ENCODE results near the gene NPIPA8.
"Not testable (repeated sequence)": the region's sequence is repeated elsewhere in the genome, so short reads cannot be mapped to it uniquely, and the experiment has no call there.

The NPIPA8 gene

GRCh38 chr16:18270171-18270570 lies 66.4 kb downstream of the NPIPA8 start:
- DNase-seq: not testable (repeated sequence)
